VCaP (cell line): Measurements from ENCODE around the gene TRMT61A.

ENCODE experiments used
- H3K27ac ChIP-seq: fragments of 450-650 bp; 2 replicates; pipeline ENCODE4 v1.5.1; 2017
- TF ChIP-seq, protein P1 (sequence below): fragments of 450-650 bp; conservative IDR thresholded peaks from 2 replicates; pipeline ENCODE4 v1.5.1; 2017; ENCODE audit warnings: mild to moderate bottlenecking, moderate library complexity

The TRMT61A gene

GRCh38 chr14:103561381-103562178 lies 32.6 kb downstream of the TRMT61A start:
- TF ChIP-seq, protein P1, sequence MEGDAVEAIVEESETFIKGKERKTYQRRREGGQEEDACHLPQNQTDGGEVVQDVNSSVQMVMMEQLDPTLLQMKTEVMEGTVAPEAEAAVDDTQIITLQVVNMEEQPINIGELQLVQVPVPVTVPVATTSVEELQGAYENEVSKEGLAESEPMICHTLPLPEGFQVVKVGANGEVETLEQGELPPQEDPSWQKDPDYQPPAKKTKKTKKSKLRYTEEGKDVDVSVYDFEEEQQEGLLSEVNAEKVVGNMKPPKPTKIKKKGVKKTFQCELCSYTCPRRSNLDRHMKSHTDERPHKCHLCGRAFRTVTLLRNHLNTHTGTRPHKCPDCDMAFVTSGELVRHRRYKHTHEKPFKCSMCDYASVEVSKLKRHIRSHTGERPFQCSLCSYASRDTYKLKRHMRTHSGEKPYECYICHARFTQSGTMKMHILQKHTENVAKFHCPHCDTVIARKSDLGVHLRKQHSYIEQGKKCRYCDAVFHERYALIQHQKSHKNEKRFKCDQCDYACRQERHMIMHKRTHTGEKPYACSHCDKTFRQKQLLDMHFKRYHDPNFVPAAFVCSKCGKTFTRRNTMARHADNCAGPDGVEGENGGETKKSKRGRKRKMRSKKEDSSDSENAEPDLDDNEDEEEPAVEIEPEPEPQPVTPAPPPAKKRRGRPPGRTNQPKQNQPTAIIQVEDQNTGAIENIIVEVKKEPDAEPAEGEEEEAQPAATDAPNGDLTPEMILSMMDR, result no peak
- H3K27ac ChIP-seq, result peak overlapping the region; percentile 98

GRCh38 chr14:103562179-103562428 lies 33.1 kb downstream of the TRMT61A start:
- TF ChIP-seq, protein P1, result no peak
- peak overlapping the region; percentile 98 for H3K27ac ChIP-seq

DNA sequence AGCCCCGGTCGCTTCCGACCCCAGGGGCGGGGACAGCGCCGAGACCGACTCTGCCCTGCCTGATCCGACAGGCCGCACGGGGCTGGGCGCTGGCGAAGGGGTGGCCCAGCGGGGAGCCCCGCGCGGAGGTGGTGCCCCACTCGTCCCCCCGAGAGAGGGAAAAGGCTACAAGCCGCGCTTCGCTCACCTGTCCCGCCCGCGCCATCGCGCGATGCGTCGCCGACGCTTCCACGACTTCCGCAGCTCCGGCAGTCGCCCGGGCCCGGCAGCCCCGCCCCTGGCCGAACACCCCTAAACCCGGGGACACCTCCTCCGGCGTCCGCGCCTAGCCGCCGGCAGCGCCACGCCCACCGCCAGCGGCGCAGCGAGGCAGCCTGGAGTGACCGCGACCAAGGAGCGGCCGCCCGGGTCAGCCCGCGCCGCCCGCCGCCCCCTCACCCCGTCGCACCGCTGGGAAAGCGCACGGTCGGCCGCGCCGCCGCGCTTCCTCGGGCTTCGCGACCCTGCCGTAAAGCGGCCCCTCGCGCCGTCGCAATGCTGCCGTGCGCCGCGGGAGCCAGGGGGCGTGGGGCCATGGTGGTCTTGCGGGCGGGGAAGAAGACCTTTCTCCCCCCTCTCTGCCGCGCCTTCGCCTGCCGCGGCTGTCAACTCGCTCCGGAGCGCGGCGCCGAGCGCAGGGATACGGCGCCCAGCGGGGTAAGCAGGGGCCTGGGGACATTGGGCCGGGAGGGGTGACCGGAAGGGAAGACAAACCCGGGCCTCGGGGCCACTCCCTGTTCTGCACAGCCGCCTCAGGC lies 33.6 kb downstream of the TRMT61A start, which contains the start of the genes BAG5 and COA8:
Gene BAG5, minus strand, starts transcription at position 229 of the 797 bp plus-strand sequence. CDS start 1,493 bp downstream, outside the sequence.
Gene COA8, plus strand, starts transcription at position 532 of the 797 bp plus-strand sequence. Its CDS starts 42 bp downstream, at position 574.
- peak within 1 kb of the TSS; percentile 98 for H3K27ac ChIP-seq
- TF ChIP-seq, protein P1, result no peak

DNA sequence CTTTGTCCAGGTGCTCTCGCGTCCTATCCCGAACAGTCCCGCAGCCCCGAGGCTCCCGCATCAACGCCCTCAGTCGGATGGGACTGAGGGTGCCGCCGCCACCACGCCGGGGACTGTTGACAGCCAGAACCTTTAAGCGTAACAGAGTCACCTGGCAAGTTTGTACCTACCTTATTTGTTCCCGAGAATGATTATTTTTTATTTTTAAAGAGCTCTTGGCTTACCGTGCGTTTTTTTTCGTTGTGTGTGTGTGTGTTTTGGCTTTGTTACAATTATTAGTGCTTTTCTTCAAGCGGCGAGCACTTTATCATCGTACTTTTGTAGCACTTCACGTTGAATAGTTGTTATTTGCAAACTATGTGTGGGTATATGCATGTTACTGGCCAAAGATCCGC lies 34.2 kb downstream of the TRMT61A start:
- TF ChIP-seq, protein P1, result no peak
- peak overlapping the region; percentile 98 for H3K27ac ChIP-seq

GRCh38 chr14:103563844-103564505 lies 35.0 kb downstream of the TRMT61A start:
- H3K27ac ChIP-seq, result peak overlapping the region; percentile 98
- TF ChIP-seq, protein P1, result no peak

DNA sequence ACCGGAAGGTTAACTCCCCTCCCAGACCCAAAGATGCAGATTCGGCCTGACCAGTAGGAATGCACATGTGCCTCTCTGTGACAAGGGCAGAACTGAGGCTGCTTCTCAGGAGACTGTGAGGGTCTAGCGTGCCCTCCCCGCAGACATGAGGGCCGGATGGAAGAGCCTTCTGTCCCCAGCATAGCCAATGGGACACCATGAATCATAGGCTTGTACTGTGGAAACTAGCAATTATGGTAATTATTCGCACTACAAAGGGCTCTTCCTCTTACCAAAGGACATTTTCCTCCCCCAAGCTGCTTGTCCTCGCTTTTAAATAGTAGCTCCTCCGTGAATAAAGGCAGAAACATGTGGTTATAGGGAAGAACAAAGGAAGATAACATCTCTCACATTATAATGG lies 40.0 kb downstream of the TRMT61A start:
- peak overlapping the region; percentile 97 for H3K27ac ChIP-seq
- TF ChIP-seq, protein P1, result no peak

DNA sequence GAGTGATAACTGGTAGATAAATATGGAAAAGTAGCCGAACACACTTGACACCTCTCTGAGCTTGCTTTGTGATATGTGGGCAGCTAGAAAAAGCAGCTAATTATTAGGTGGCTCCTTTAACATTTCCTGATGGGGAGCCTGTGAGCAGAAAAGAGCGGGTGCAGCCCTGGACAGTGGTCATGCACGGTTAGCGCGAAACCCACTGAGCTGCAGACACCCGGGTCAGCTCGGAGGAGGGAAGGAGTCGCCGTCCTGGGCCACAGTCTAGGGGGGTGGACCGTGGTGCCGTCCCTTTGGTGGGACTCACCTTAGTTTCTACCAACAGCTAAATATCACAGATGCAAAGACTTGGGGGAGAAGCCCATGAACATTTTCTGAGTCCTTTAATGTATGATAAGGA lies 40.4 kb downstream of the TRMT61A start:
- peak overlapping the region; percentile 97 for H3K27ac ChIP-seq
- TF ChIP-seq, protein P1, result no peak
